GM06990 (cell line): Measurements from ENCODE around the gene NR3C1.

ENCODE experiments used
- DNase-seq: peaks from one replicate; pipeline ENCODE4 v3.0.0-alpha.2; 2011; ENCODE audit not compliant: insufficient read length; ENCODE audit errors: extremely low read depth
- H3K27me3 ChIP-seq: replicated peaks from 2 replicates; pipeline ENCODE4 v1.6.0; 2011; ENCODE audit warnings: low read length; ENCODE audit not compliant: control insufficient read depth, insufficient read depth
- H3K36me3 ChIP-seq: 2 replicates; pipeline ENCODE4 v1.5.1; 2011; ENCODE audit warnings: low read length; ENCODE audit not compliant: control insufficient read depth, insufficient read depth
- H3K4me3 ChIP-seq: replicated peaks from 2 replicates; pipeline ENCODE4 v1.5.1; 2011; ENCODE audit warnings: low read depth, mild to moderate bottlenecking, control low read depth, low read length
- TF ChIP-seq, protein P1 (sequence below): IDR thresholded peaks from 2 replicates; pipeline ENCODE4 v1.5.1; 2011; ENCODE audit warnings: low read length, control low read depth, mild to moderate bottlenecking, inconsistent platforms; ENCODE audit not compliant: insufficient read depth, poor library complexity, severe bottlenecking

The NR3C1 gene

DNA sequence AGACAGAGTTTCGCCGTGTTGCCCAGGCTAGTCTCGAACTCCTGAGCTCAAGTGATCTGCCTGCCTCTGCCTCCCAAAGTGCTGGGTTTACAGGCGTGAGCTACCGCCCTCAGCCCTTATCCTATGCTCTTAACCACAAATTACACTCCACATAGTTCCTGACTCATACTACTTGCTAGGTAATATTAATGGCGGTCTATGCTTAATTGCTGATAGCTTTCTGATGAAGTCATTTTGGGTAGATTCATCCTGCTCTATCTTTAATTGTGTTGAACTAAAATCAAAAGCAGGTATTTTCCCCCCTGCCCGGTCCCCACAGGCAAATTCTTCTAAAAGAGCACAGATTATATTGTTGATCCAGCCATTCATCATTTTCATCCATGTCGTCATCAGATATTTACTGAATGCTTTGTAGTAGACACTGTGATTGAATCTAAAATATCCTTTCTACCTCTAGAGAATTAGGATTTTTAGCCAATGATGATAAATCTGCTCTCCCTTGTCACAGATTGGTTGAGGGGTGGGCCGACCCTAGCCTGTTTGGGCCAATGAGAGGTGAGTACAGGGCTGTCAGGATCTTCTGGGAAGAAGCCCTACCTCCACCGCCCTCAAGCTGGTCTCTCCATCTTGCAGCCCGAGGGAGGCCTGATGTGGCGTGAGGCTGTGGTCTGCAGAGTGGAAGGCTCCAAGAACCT is 144.8 kb downstream of the NR3C1 start:
- no peak for DNase-seq
- no peak overlapping the region for H3K4me3 ChIP-seq
- no peaks in the 10 kb centered on the region for H3K36me3 ChIP-seq
- no peaks in the 10 kb centered on the region for H3K27me3 ChIP-seq
- TF ChIP-seq, protein P1, sequence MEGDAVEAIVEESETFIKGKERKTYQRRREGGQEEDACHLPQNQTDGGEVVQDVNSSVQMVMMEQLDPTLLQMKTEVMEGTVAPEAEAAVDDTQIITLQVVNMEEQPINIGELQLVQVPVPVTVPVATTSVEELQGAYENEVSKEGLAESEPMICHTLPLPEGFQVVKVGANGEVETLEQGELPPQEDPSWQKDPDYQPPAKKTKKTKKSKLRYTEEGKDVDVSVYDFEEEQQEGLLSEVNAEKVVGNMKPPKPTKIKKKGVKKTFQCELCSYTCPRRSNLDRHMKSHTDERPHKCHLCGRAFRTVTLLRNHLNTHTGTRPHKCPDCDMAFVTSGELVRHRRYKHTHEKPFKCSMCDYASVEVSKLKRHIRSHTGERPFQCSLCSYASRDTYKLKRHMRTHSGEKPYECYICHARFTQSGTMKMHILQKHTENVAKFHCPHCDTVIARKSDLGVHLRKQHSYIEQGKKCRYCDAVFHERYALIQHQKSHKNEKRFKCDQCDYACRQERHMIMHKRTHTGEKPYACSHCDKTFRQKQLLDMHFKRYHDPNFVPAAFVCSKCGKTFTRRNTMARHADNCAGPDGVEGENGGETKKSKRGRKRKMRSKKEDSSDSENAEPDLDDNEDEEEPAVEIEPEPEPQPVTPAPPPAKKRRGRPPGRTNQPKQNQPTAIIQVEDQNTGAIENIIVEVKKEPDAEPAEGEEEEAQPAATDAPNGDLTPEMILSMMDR, result no peak

DNA sequence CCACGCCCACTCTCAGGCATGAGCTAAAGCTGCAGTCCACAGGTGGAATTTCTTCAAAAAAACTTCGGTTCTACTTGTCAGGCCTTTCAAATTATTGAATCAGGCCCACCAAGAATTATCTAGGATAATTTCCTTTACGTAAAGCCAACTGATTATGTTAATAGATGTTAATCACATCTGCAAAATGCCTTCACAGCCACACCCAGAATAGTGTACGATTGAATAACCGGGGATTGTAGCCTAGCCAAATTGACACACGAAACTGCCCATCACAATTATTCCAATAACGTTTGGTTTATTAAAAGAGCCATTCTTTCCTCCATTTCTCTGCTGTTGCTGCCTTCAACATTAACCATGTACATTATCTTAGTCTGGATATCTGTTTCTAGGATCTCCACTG is 148.7 kb downstream of the NR3C1 start:
- no peak overlapping the region for H3K4me3 ChIP-seq
- TF ChIP-seq, protein P1, result no peak
- DNase-seq, result no peak
- H3K27me3 ChIP-seq, result no peaks in the 10 kb centered on the region
- no peaks in the 10 kb centered on the region for H3K36me3 ChIP-seq

DNA sequence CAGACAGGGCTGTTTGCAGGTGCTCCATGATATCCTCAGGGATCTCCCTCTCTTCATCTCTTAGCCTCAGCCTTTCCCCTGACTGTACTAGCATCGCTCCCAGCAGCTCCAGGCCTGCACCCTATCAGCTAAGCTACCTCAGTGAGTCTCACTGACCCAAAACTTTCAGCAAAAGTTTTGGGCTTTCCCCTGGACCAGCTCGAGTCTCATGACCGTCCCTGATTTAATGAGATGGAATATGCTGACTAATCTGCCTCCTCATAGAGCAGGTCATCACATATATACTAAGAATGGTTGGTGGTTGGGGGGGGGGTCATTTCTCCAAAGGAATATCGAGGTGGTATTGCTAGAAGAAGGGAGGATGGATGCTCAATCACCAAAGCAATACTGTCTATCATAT is 151.5 kb downstream of the NR3C1 start:
- H3K27me3 ChIP-seq, result no peaks in the 10 kb centered on the region
- H3K36me3 ChIP-seq, result no peaks in the 10 kb centered on the region
- no peak overlapping the region for H3K4me3 ChIP-seq
- DNase-seq, result no peak
- TF ChIP-seq, protein P1, result no peak

DNA sequence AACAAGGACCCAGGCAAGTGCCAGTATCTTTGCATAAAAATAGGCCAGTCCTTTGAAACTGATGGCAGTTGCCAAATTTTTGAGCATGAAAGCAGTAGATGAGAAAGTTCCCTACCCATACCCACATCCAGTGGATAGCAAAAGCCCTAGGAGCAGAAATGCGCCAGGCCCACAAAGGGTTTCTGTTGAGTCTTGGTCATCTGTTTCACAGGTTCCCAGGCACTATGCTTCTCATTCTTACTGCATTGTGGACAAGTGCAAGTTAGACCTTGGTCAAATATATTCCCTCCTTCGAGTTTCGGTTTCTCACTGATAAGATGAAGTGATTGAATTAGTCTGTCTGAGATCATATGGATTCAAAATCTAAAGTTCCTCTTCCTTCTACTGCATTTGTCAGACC is 152.3 kb downstream of the NR3C1 start:
- no peak overlapping the region for H3K4me3 ChIP-seq
- peak; percentile 46 for DNase-seq
- TF ChIP-seq, protein P1, result no peak
- no peaks in the 10 kb centered on the region for H3K36me3 ChIP-seq
- H3K27me3 ChIP-seq, result no peaks in the 10 kb centered on the region

DNA sequence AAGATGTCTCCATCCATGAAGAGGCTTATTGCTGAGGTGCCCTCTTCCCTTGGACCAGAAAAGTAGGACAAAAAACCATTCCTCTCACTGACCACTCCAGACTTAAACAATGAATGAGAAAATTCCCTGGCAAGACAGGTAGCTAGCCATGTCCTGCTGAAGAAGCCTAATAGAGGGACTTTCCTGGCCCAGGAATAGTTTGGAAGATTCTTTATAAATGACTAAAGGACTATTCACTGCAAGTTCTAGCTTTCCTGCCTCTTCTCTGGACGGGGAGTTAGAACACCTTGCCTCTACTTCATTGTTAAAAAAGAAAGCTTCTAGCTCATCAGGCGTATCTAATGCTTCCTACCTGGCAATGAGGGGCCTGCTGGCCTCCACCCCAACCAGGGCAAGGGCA is 153.6 kb downstream of the NR3C1 start:
- no peak for DNase-seq
- Histone ChIP-seq H3K27me3 (no peaks in the 10 kb centered on the region), H3K36me3 (no peaks in the 10 kb centered on the region), H3K4me3 (no peak overlapping the region)
- TF ChIP-seq, protein P1, result no peak
